Measurements from ENCODE around the gene SMAP2.

Gene SMAP2

GRCh38 chr1:40422630-40423263 is 49.2 kb downstream of the SMAP2 start:
- no peak for FAIRE-seq

GRCh38 chr1:40423264-40423642 is 49.7 kb downstream of the SMAP2 start:
- FAIRE-seq = no peak

GRCh38 chr1:40423951-40424618 is 50.6 kb downstream of the SMAP2 start:
- FAIRE-seq = no peak

GRCh38 chr1:40425198-40425597 is 51.7 kb downstream of the SMAP2 start:
- no peak for FAIRE-seq

GRCh38 chr1:40431385-40431784 is 57.9 kb downstream of the SMAP2 start:
- FAIRE-seq = no peak

- no peak for FAIRE-seq
Measured at GRCh38 chr1:40432644-40433390, 59.3 kb downstream of the SMAP2 start.

- FAIRE-seq = no peak
Measured at GRCh38 chr1:40435471-40435870, 61.9 kb downstream of the SMAP2 start.

- FAIRE-seq = no peak
Measured at GRCh38 chr1:40435876-40436275, 62.3 kb downstream of the SMAP2 start.

GRCh38 chr1:40438391-40439015 is 65.0 kb downstream of the SMAP2 start:
- FAIRE-seq = no peak

- no peak for FAIRE-seq
Measured at GRCh38 chr1:40439247-40439646, 65.7 kb downstream of the SMAP2 start.

- no peak for FAIRE-seq
Measured at GRCh38 chr1:40449684-40450494, 76.4 kb downstream of the SMAP2 start, which contains the start of gene ZFP69B. ZFP69B (plus strand) TSS chr1:40450476; CDS start chr1:40450962, 486 bp downstream.

- FAIRE-seq = no peak
Measured at GRCh38 chr1:40450495-40451237, 77.1 kb downstream of the SMAP2 start.

GRCh38 chr1:40451238-40451585 is 77.7 kb downstream of the SMAP2 start:
- no peak for FAIRE-seq

GRCh38 chr1:40454873-40455272 is 81.3 kb downstream of the SMAP2 start:
- no peak for FAIRE-seq

- no peak for FAIRE-seq
Measured at GRCh38 chr1:40462956-40463590, 89.5 kb downstream of the SMAP2 start.

- no peak for FAIRE-seq
Measured at GRCh38 chr1:40469327-40469726, 95.8 kb downstream of the SMAP2 start.

All from A204.1 (cell line).